Muscle layer of duodenum (tissue), 2 donors: Measurements from ENCODE around the gene CCDC171.

Experiments used
- H3K27ac ChIP-seq: one replicate; pipeline ENCODE4 v1.7.0; 2013; ENCODE audit warnings: mild to moderate bottlenecking, low read length
- H3K27me3 ChIP-seq: one replicate; pipeline ENCODE4 v1.7.0; 2013; ENCODE audit warnings: low read depth, mild to moderate bottlenecking, control low read depth, low read length
- H3K36me3 ChIP-seq, 2 donors: one replicate each; pipeline ENCODE4 v1.7.0; 2013; ENCODE audit warnings: low read length in 2 of 2, control low read depth in 1 of 2, mild to moderate bottlenecking in 1 of 2; ENCODE audit not compliant: insufficient read depth in 2 of 2, control insufficient read depth in 1 of 2
- H3K4me1 ChIP-seq, 2 donors: one replicate each; pipeline ENCODE4 v1.7.0; 2013; ENCODE audit warnings: low read length in 2 of 2, mild to moderate bottlenecking in 2 of 2, control low read depth in 1 of 2, moderate library complexity in 1 of 2; ENCODE audit not compliant: insufficient read depth in 2 of 2, control insufficient read depth in 1 of 2
- H3K4me3 ChIP-seq, 2 donors: one replicate each; pipeline ENCODE4 v1.7.0; 2013; ENCODE audit warnings: low read length in 2 of 2, low read depth in 1 of 2, mild to moderate bottlenecking in 1 of 2
- H3K9me3 ChIP-seq, 2 donors: one replicate each; pipeline ENCODE4 v1.7.0; 2013; ENCODE audit warnings: low read length in 2 of 2, control low read depth in 1 of 2, mild to moderate bottlenecking in 1 of 2; ENCODE audit not compliant: control insufficient read depth in 1 of 2
- donor health status: healthy.

Gene CCDC171

DNA sequence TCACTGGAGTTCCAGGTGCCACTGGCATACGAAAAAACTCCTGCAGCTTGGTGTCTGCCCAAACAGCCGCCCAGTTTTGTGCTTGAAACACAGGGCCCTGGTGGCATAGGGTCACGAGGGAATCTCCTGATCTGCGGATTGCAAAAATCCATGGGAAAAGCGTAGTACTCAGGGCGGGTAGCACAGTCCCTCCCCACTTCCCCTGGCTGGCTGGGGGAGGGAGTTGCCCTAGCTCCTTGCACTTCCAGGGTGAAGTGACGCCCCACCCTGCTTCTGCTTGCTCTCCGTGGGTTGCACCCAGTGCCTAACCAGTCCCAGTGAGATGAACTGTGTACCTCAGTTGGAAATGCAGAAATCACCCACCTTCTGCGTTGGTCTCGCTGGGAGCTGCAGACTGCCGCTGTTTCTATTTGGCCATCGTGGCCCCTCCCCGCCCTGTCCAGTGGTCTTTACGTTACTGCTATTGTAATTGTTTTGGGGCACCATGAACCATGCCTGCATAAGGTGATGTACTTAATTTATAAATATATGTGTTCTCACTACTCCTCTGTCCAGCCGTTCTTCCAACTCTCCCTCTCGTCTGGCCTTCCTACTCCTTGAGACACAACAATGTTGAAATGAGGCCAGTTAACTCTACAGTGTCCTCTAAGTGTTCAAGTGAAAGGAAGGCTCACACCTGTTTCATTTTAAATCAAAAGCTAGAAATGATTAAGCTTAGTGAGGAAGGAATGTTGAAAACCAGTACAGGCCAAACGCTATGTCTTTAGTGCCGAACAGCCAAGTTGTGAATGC lies 65.9 kb downstream of the CCDC171 start:
- Histone ChIP-seq H3K4me3 (no peak overlapping the region), H3K36me3 (no peaks in the 10 kb centered on the region), H3K9me3 (no peaks in the 10 kb centered on the region), H3K27ac (no peak overlapping the region), H3K4me1 (no peaks in the 10 kb centered on the region), H3K27me3 (no peaks in the 10 kb centered on the region)

DNA sequence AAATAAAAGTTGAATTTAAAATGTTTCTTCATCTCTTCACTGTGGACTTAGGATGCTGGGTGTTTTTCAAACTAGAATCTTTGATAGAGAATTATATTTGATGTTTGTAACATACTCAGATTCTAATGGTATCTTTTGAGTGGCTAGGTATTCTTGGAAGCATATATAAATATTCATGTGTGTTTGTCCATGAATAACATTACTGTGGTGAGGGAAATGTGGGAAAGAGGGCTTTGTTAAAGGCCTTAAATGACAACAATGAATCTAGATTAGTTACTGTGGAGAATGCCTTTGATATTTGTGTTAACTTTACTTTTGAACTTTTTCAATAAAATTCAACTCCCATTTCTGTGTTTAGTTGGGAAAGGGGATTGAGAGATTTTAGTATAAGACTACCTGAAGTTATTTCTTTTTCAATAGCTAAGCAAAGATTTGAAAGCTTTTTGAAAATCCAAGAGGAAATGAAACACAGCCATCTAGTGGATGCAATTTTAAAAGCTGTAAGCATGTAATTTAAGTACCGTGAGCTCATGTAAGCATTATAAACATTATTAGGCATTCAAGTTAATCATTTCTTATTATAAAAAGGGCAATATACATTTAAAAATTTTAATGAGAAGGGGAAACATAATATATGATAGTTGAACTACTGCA lies 69.6 kb downstream of the CCDC171 start:
- Histone ChIP-seq H3K27ac (no peak overlapping the region), H3K27me3 (no peaks in the 10 kb centered on the region), H3K9me3 (no peaks in the 10 kb centered on the region), H3K4me3 (no peak overlapping the region), H3K36me3 (no peaks in the 10 kb centered on the region), H3K4me1 (no peaks in the 10 kb centered on the region)

DNA sequence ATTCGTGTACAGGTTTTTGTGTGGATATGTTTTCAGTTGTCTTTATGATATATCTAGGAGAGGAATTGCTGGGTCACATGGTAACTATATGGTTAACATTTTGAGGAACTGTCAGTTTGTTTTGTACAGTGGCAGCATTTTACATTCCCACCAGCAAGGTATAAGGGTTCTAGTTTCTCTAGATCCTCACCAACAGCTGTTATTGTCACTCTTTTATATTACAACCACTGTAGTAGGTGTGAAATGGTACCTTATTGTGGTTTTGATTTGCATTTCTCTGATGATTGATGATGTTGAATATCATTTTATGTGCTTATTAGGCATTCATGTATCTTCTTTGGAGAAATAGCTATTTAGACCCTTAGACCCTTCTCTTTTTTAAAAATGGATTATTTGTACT lies 82.9 kb downstream of the CCDC171 start:
- Histone ChIP-seq H3K4me1 (no peaks in the 10 kb centered on the region), H3K4me3 (no peak overlapping the region)

DNA sequence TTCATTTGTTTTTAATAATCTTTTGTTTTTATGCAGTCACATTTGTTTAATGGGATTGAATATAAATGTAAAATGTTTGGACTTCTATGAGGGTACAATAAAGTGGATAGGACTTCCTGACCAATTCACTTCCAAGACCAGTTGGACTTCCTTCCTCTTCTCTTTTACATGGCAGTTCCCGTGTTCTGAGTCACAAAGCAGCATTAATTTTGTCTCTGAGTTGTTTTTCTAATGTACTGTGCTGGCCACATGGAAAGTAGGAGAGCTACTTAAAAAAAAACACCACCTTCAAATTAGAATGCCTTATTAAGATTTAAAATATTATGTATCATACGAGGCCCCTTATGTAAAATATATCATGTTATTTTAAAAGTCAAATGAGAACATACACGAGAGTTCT lies 87.3 kb downstream of the CCDC171 start:
- no peaks in the 10 kb centered on the region for H3K4me1 ChIP-seq
- H3K36me3 ChIP-seq, result no peaks in the 10 kb centered on the region
- no peaks in the 10 kb centered on the region for H3K9me3 ChIP-seq
- H3K27ac ChIP-seq, result no peak overlapping the region
- H3K4me3 ChIP-seq, result no peak overlapping the region
- H3K27me3 ChIP-seq, result no peaks in the 10 kb centered on the region

More for the DNA sequence above, 82.9 kb downstream of the CCDC171 start:
- no peak overlapping the region for H3K27ac ChIP-seq
- H3K36me3 ChIP-seq, result no peaks in the 10 kb centered on the region
- H3K27me3 ChIP-seq, result no peaks in the 10 kb centered on the region
- no peaks in the 10 kb centered on the region for H3K9me3 ChIP-seq

DNA sequence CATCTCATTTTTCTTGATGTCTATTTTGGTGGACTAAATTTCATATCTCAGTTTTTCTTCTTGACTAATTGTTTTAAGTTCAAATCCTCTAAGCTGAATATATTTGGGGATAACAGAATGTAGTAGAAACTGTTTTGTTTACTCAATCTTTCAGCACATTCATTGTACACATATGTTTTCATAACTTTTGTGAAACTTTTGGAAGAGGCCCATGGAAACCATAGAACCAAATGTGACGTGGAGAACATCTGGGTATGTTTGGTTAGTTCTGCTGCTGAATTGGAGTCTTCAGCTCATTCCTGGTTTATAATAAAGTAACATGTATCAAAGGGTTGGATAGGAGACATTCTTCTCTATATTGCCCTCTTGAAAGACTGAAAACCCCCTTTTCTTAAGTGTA lies 88.4 kb downstream of the CCDC171 start:
- Histone ChIP-seq H3K4me3 (no peak overlapping the region), H3K9me3 (no peaks in the 10 kb centered on the region)

DNA sequence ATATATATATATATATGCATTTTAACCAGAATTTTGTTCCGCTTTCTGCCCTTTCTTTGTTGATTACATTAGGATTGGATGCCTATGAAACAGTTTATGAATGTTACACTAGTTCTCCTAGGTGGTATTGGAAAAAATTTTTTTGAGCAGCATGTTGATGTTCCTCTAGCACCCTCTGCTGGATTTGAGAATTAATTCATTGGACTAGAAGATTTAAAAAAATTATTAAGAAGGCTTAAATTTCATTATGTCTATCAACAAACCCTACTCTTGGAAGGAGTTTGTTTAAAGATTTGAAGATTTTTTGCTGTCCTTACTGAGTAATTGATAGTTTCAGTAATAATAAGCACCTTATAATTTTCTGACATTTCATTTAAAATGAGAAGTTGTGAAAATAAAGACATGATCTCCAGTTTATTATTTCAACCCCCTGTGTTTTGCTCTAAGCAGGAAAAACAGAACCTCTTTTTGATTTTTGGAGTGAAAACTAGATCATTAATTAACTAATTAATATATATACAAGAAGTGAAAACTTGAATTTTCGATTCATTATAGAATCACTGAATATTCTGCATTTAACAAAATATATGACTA lies 89.6 kb downstream of the CCDC171 start:
- Histone ChIP-seq H3K36me3 (no peaks in the 10 kb centered on the region), H3K9me3 (no peaks in the 10 kb centered on the region), H3K4me1 (no peaks in the 10 kb centered on the region), H3K27me3 (no peaks in the 10 kb centered on the region), H3K4me3 (no peak overlapping the region), H3K27ac (no peak overlapping the region)

More for the DNA sequence above, 88.4 kb downstream of the CCDC171 start:
- H3K27me3 ChIP-seq, result no peaks in the 10 kb centered on the region
- no peak overlapping the region for H3K27ac ChIP-seq
- H3K4me1 ChIP-seq, result no peaks in the 10 kb centered on the region
- H3K36me3 ChIP-seq, result no peaks in the 10 kb centered on the region

DNA sequence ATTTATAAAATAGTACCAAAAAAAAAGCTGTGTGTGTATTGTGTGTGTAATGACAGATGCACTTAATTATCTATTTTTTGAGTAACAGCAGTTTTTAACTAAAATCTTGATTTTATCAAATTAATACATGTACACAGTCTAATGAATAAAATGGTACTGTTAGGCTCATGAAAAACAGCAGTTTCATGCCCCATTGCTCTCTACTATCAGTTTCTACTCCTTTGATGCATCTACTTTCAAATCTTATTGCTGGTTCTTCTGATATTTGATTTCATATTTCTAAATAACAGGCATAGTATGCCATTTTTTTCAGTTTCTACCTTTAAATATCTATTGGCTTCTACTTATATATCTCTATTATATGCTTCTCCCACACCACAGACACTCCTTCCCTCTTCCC lies 117.4 kb downstream of the CCDC171 start:
- Histone ChIP-seq H3K36me3 (no peaks in the 10 kb centered on the region), H3K9me3 (no peaks in the 10 kb centered on the region), H3K27me3 (no peaks in the 10 kb centered on the region), H3K4me3 (no peak overlapping the region), H3K27ac (no peak overlapping the region), H3K4me1 (no peaks in the 10 kb centered on the region)

DNA sequence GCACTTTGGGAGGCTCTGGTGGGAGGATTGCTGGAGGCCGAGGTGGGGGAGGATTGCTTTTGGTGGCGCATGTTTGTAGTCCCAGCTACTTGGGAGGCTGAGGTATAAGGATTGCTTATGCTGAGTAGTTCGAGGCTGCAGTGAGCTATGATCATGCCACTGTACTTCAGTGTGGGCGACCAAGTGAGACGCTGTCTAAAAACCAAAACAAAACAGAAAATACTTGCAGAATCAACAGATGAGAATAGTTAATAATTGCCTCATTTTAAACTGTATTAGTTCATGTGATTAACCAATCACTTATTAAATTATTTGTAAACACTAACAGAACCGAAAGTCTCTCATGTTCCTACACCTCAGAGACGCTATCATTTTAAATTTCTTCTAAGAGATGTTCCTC lies 118.1 kb downstream of the CCDC171 start:
- no peak overlapping the region for H3K27ac ChIP-seq
- H3K4me3 ChIP-seq, result no peak overlapping the region
- H3K27me3 ChIP-seq, result no peaks in the 10 kb centered on the region
- no peaks in the 10 kb centered on the region for H3K36me3 ChIP-seq
- H3K9me3 ChIP-seq, result no peaks in the 10 kb centered on the region
- no peaks in the 10 kb centered on the region for H3K4me1 ChIP-seq

DNA sequence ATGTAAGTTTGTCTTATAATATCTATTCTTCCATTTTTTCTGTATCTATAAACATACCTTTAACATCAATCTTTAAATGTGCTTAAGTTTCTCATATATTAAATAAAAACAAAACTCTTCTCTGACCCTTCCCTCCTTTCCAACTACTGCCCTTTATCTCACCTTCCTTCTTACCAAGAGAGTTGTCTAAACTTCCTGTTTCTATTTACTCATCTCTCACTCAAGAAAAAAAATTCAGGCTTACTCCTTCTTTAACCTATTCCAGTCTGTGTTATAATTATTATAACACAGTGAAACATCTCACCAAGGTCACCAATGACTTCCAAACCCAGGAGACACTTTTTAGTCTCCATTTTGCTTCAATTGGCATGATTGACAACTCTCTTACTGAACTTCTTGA lies 140.9 kb downstream of the CCDC171 start:
- H3K4me3 ChIP-seq, result no peak overlapping the region
- no peak overlapping the region for H3K27ac ChIP-seq
- no peaks in the 10 kb centered on the region for H3K27me3 ChIP-seq
- peaks cover 0 to 5% of the 10 kb centered on the region in 2 donors for H3K9me3 ChIP-seq
- peaks cover 0 to 5% of the 10 kb centered on the region in 2 donors for H3K36me3 ChIP-seq
- no peaks in the 10 kb centered on the region for H3K4me1 ChIP-seq

DNA sequence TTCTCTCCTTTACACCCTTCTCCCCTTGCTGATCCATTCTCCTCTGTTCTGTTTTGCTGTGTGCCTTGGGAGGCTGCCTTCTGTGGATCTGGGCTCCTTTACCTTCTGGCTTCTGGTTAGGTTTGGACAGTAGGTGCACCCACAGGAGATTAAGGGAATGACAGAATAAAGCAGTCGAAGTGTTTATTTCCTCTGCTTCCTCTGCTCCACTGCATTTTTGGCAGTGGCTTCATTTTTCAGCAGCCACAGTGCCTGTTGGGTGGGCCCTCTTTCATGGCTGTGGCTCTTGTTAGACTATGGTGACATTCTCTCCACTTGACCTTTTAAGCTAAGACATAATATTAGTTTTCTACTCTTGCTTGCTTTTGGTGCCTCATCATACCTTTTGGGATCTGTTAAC lies 144.1 kb downstream of the CCDC171 start:
- no peak overlapping the region for H3K27ac ChIP-seq
- H3K4me3 ChIP-seq, result no peak overlapping the region
- no peaks in the 10 kb centered on the region for H3K27me3 ChIP-seq
- peaks cover 0 to 5% of the 10 kb centered on the region in 2 donors for H3K36me3 ChIP-seq
- H3K4me1 ChIP-seq, result no peaks in the 10 kb centered on the region
- H3K9me3 ChIP-seq, result no peaks in the 10 kb centered on the region

DNA sequence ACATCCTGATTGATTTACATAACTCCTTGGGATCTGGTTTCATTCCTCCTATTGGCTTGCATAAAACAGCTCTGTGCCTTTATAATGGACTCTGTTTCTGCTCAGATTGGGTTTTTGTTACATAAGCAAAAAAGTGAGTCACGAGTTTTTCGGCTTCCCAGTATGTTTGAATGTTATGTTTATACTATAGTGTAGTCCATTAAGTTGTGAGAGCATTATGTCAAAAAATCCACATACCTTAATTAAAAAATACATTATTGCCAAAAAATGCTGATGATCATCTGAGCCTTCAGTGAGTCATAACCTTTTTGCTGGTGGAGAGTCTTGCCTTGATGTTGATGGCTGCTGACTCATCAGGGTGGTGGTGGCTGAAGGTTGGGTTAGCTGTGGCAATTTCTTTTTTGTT lies 144.6 kb downstream of the CCDC171 start:
- Histone ChIP-seq H3K27ac (no peak overlapping the region), H3K4me3 (no peak overlapping the region), H3K27me3 (no peaks in the 10 kb centered on the region), H3K4me1 (no peaks in the 10 kb centered on the region), H3K36me3 (peaks cover 0 to 5% of the 10 kb centered on the region in 2 donors), H3K9me3 (no peaks in the 10 kb centered on the region)
